ENCODE results near the gene TOP2A. TPM values are rescaled to one million over a fixed set of nuclear protein-coding genes. Genes with fewer than 3 reads are reported as not detected.
A peak's percentile ranks its signal among the peaks of the same experiment; 100 is the strongest.

Gene TOP2A
- total RNA-seq, 1 experiment from 2014 or later = 235 TPM

GRCh38 chr17:40347319-40348135, 70.2 kb downstream of the TOP2A start:
- intact Hi-C loops (cut with micrococcal nuclease; ENCODE audit: unreplicated experiment) = no loop called here
- no peaks in the 10 kb centered on the region; the same call in 1 of the 2 replicates for H4K20me1 ChIP-seq (ENCODE audit: insufficient read depth)
- no peaks in the 10 kb centered on the region for H3K9me2 ChIP-seq (ENCODE audit: insufficient read depth)
- no peak overlapping the region for H2AFZ ChIP-seq
- peaks cover 7% of the 10 kb centered on the region; the same call in 1 of the 2 replicates for H3F3A ChIP-seq (ENCODE audit: insufficient read depth, low read depth)
- no peaks in the 10 kb centered on the region for H3K9me3 ChIP-seq (ENCODE audit: insufficient read depth, low read depth)
- H3K27ac ChIP-seq = no peak overlapping the region
- no peak for TF ChIP-seq EZH2 (IDR thresholded peaks at IDR 0.05; ENCODE audit: low read depth)
- TF ChIP-seq CTCF (conservative IDR thresholded peaks at IDR 0.05) = no peak
- ChIA-PET POLR2A (ENCODE audit: unreplicated experiment) (no interaction called here), CTCF (interaction anchor here (0.6 kb wide), 1 partner anchor 48 kb away, joined by 3 read pairs; no protein-coding TSS in a partner anchor)
- H3K27me3 ChIP-seq (ENCODE audit: insufficient read depth, low read depth) = no peaks in the 10 kb centered on the region
- no peaks in the 10 kb centered on the region for H3K36me3 ChIP-seq (ENCODE audit: low read depth)
- peaks cover 30% of the 10 kb centered on the region for H3K79me2 ChIP-seq (ENCODE audit: low read depth)
- no peak for DNase-seq
- no peak overlapping the region for H3K4me3 ChIP-seq
- no TSS peak for BruUV-seq (replicated peaks)
- H3K4me1 ChIP-seq (replicated peaks; ENCODE audit: insufficient read depth) = peaks cover 7% of the 10 kb centered on the region
- H3K4me2 ChIP-seq = no peak overlapping the region

GRCh38 chr17:40346765-40347158, 70.9 kb downstream of the TOP2A start:
- Histone ChIP-seq H3K27ac (no peak overlapping the region), H3K9me3 (ENCODE audit: insufficient read depth, low read depth) (no peaks in the 10 kb centered on the region), H3K4me3 (no peak overlapping the region), H3K4me1 (replicated peaks; ENCODE audit: insufficient read depth) (0 out of 2 replicates have a peak, but pooled peaks cover 4% of the 10 kb centered on the region), H3F3A (ENCODE audit: insufficient read depth, low read depth) (peaks cover 4% of the 10 kb centered on the region; the same call in 1 of the 2 replicates), H2AFZ (no peak overlapping the region), H3K9me2 (ENCODE audit: insufficient read depth) (no peaks in the 10 kb centered on the region), H3K79me2 (ENCODE audit: low read depth) (peaks cover 33% of the 10 kb centered on the region), H3K27me3 (ENCODE audit: insufficient read depth, low read depth) (no peaks in the 10 kb centered on the region), H3K4me2 (no peak overlapping the region), H4K20me1 (ENCODE audit: insufficient read depth) (no peaks in the 10 kb centered on the region; the same call in 1 of the 2 replicates), H3K36me3 (ENCODE audit: low read depth) (no peaks in the 10 kb centered on the region)
- BruUV-seq (replicated peaks) = no TSS peak
- intact Hi-C loops (cut with micrococcal nuclease; ENCODE audit: unreplicated experiment) = no loop called here
- ChIA-PET CTCF (no interaction called here), POLR2A (ENCODE audit: unreplicated experiment) (no interaction called here)
- TF ChIP-seq EZH2 (IDR thresholded peaks at IDR 0.05; ENCODE audit: low read depth) (no peak), CTCF (conservative IDR thresholded peaks at IDR 0.05) (no peak)
- no peak for DNase-seq

- peaks cover 33% of the 10 kb centered on the region for H3K79me2 ChIP-seq (ENCODE audit: low read depth)
- no peak for DNase-seq
- 0 out of 2 replicates have a peak, but pooled peaks cover 4% of the 10 kb centered on the region for H3K4me1 ChIP-seq (replicated peaks; ENCODE audit: insufficient read depth)
- no peaks in the 10 kb centered on the region for H3K27me3 ChIP-seq (ENCODE audit: insufficient read depth, low read depth)
- H3K9me3 ChIP-seq (ENCODE audit: insufficient read depth, low read depth) = no peaks in the 10 kb centered on the region
- H3K9me2 ChIP-seq (ENCODE audit: insufficient read depth) = no peaks in the 10 kb centered on the region
- 0 out of 2 replicates have a peak overlapping the region, but pooled peaks have one; percentile 47 for H3K4me2 ChIP-seq
- CTCF ChIA-PET = interaction anchor here (0.5 to 0.8 kb wide), 2 partner anchors 33 to 38 kb away, joined by 3 to 6 read pairs; no protein-coding TSS in a partner anchor
- POLR2A ChIA-PET (ENCODE audit: unreplicated experiment) = interaction anchor here (0.6 to 0.7 kb wide), 3 partner anchors 35 to 64 kb away, joined by 3 to 4 read pairs (median 4); no protein-coding TSS in a partner anchor
- intact Hi-C loops (cut with micrococcal nuclease; ENCODE audit: unreplicated experiment) = no loop called here
- H2AFZ ChIP-seq = no peak overlapping the region
- H3F3A ChIP-seq (ENCODE audit: insufficient read depth, low read depth) = peaks cover 8% of the 10 kb centered on the region; the same call in 1 of the 2 replicates
- no peak overlapping the region for H3K4me3 ChIP-seq
- no peaks in the 10 kb centered on the region for H3K36me3 ChIP-seq (ENCODE audit: low read depth)
- H4K20me1 ChIP-seq (ENCODE audit: insufficient read depth) = no peaks in the 10 kb centered on the region; the same call in 1 of the 2 replicates
- no TSS peak for BruUV-seq (replicated peaks)
- TF ChIP-seq CTCF (conservative IDR thresholded peaks at IDR 0.05) = no peak
- TF ChIP-seq EZH2 (IDR thresholded peaks at IDR 0.05; ENCODE audit: low read depth) = no peak
- H3K27ac ChIP-seq = no peak overlapping the region
Measured at GRCh38 chr17:40345994-40346764, 71.5 kb downstream of the TOP2A start.
